ENCODE data around the gene MORN3.

GRCh38 chr12:121611306-121611705 lies 58.1 kb downstream of the MORN3 start:
- TF ChIP-seq CTCF (IDR thresholded peaks at IDR 0.05) (no peak), POLR2A (IDR thresholded peaks at IDR 0.05) (no peak)
